ENCODE measurements around the gene BBS7.

Gene BBS7

DNA sequence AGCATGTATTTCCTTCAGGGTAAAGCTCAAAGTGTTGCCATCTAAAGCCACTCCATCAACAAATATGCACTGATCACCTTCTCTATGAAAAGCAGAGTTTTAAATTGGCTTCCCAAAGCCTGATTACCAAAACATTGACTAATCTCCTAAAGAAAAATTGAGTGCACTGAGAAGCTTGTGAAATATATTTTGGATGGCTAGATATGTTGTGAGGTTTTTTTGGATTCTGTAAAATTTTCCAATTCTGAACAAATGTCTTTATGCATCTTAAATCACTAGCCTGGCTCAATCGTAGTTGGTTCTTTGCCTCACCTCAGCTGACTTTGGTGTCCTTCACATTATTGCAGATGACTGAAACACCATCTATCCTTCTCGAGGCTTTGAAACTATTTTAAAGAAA lies 84.1 kb downstream of the BBS7 start:
- DNase-seq (ENCODE audit: insufficient read length, low spot score) (no peak), FAIRE-seq (no peak)
- TF ChIP-seq, protein P1, sequence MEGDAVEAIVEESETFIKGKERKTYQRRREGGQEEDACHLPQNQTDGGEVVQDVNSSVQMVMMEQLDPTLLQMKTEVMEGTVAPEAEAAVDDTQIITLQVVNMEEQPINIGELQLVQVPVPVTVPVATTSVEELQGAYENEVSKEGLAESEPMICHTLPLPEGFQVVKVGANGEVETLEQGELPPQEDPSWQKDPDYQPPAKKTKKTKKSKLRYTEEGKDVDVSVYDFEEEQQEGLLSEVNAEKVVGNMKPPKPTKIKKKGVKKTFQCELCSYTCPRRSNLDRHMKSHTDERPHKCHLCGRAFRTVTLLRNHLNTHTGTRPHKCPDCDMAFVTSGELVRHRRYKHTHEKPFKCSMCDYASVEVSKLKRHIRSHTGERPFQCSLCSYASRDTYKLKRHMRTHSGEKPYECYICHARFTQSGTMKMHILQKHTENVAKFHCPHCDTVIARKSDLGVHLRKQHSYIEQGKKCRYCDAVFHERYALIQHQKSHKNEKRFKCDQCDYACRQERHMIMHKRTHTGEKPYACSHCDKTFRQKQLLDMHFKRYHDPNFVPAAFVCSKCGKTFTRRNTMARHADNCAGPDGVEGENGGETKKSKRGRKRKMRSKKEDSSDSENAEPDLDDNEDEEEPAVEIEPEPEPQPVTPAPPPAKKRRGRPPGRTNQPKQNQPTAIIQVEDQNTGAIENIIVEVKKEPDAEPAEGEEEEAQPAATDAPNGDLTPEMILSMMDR (IDR thresholded peaks at IDR 0.05; ENCODE audit: insufficient read depth, missing control alignments) = no peak

- DNase-seq (ENCODE audit: insufficient read length, low spot score) (no peak), FAIRE-seq (no peak)
- TF ChIP-seq, protein P1 (IDR thresholded peaks at IDR 0.05; ENCODE audit: insufficient read depth, missing control alignments) = no peak
Measured at GRCh38 chr4:121785479-121785878, 84.8 kb downstream of the BBS7 start.

DNA sequence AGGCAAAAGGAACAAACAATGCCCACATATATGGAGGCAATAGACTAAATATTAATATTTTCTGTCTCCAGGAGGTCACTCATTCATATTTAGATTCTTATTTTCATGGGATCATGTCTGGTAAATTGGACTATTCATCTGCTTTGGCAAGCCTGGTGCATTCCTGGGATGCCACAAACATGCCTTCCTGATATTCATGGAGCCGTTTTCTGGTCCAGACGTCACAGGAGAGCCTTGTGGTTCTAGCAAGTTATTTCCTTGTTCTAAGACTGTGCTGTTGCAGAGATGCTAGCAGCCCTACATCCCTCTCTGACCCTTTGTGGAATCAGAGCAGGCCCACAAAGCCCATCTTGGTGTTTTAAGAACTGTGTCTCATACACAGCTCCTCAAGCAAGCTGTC lies 85.3 kb downstream of the BBS7 start:
- no peak for DNase-seq (ENCODE audit: insufficient read length, low spot score)
- FAIRE-seq = no peak
- TF ChIP-seq, protein P1 (IDR thresholded peaks at IDR 0.05; ENCODE audit: insufficient read depth, missing control alignments) = no peak

GRCh38 chr4:121784401-121784800 lies 85.9 kb downstream of the BBS7 start:
- DNase-seq (ENCODE audit: insufficient read length, low spot score) = no peak
- FAIRE-seq = no peak
- TF ChIP-seq, protein P1 (IDR thresholded peaks at IDR 0.05; ENCODE audit: insufficient read depth, missing control alignments) = no peak

DNA sequence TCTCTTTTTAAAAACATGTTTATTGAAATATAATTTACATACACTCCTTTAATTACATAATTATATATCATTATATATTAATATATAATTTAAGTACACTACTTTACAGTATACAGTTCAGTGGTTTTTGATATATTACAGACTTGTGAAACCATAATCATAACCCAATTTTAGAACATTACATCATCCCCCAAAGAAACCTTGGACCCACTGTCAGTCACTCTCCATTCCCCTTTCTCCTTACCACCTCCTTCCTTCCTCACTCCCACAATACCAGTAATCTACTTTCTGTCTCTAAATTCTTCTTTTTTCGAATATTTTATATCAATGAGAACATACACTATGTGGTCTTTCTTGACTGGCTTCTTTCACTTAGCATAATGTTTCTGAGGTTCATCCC lies 87.1 kb downstream of the BBS7 start:
- no peak for FAIRE-seq
- TF ChIP-seq, protein P1 (IDR thresholded peaks at IDR 0.05; ENCODE audit: insufficient read depth, missing control alignments) = no peak
- no peak for DNase-seq (ENCODE audit: insufficient read length, low spot score)

- no peak for FAIRE-seq
- no peak for DNase-seq (ENCODE audit: insufficient read length, low spot score)
- TF ChIP-seq, protein P1 (IDR thresholded peaks at IDR 0.05; ENCODE audit: insufficient read depth, missing control alignments) = no peak
Measured at GRCh38 chr4:121778991-121779628, 91.2 kb downstream of the BBS7 start.

DNA sequence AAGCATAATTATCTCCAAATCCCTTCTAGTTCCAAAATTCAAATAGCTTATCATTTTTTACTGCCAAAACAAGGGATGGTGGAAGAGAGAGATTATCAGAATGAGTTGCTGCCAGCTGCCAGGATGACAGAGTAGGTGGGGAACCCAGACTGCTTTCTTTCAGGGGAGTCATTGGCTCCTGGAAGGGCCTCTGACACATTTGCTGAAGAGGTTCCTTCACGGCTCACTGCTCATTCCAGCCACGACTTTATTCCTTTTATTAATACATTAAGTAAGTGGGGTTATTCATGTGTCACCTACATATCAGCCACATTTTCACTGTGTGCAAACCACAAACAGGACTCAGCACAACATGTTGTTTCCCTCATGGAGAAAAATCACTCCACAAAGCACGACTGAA lies 92.6 kb downstream of the BBS7 start:
- TF ChIP-seq, protein P1 (IDR thresholded peaks at IDR 0.05; ENCODE audit: insufficient read depth, missing control alignments) = no peak
- DNase-seq (ENCODE audit: insufficient read length, low spot score) = no peak
- no peak for FAIRE-seq

Measured in D721Med (cell line).